Fibroblast of skin of scalp (primary cell): Measurements from ENCODE around the gene ASPA.
"Not testable (repeated sequence)": the region's sequence is repeated elsewhere in the genome, so short reads cannot be mapped to it uniquely, and the experiment has no call there.

Experiments used
- DNase-seq: peaks from one replicate; pipeline ENCODE4 v3.0.0-alpha.2; 2013

ASPA gene

GRCh38 chr17:3510090-3510489 lies 34.3 kb downstream of the ASPA start:
- no peak for DNase-seq

- peak; percentile 22 for DNase-seq
Measured at GRCh38 chr17:3511852-3512504, 36.2 kb downstream of the ASPA start.

GRCh38 chr17:3512505-3513171 lies 36.8 kb downstream of the ASPA start:
- DNase-seq, result peak; percentile 66

- DNase-seq, result no peak
Measured at GRCh38 chr17:3513305-3514035, 37.7 kb downstream of the ASPA start.

GRCh38 chr17:3514167-3514566 lies 38.4 kb downstream of the ASPA start:
- DNase-seq, result not testable (repeated sequence)

- DNase-seq, result no peak
Measured at GRCh38 chr17:3514873-3515272, 39.1 kb downstream of the ASPA start.

- DNase-seq, result not testable (repeated sequence)
Measured at GRCh38 chr17:3519472-3519871, 43.7 kb downstream of the ASPA start.

- DNase-seq, result no peak
Measured at GRCh38 chr17:3524024-3524423, 48.2 kb downstream of the ASPA start.

GRCh38 chr17:3526491-3526890 lies 50.7 kb downstream of the ASPA start:
- DNase-seq, result no peak

GRCh38 chr17:3526971-3527370 lies 51.2 kb downstream of the ASPA start:
- DNase-seq, result no peak

GRCh38 chr17:3527468-3527867 lies 51.7 kb downstream of the ASPA start:
- no peak for DNase-seq

GRCh38 chr17:3527896-3528295 lies 52.1 kb downstream of the ASPA start:
- DNase-seq, result no peak

GRCh38 chr17:3528403-3528851 lies 52.6 kb downstream of the ASPA start:
- no peak for DNase-seq

- DNase-seq, result no peak
Measured at GRCh38 chr17:3528880-3529511, 53.2 kb downstream of the ASPA start.

- peak; percentile 49 for DNase-seq
Measured at GRCh38 chr17:3529817-3530741, 54.3 kb downstream of the ASPA start.

- DNase-seq, result no peak
Measured at GRCh38 chr17:3531266-3532101, 55.7 kb downstream of the ASPA start.

- DNase-seq, result no peak
Measured at GRCh38 chr17:3532106-3532858, 56.5 kb downstream of the ASPA start.

GRCh38 chr17:3532859-3533142 lies 57.0 kb downstream of the ASPA start:
- no peak for DNase-seq

- DNase-seq, result no peak
Measured at GRCh38 chr17:3533752-3534151, 58.0 kb downstream of the ASPA start.

- peak; percentile 33 for DNase-seq
Measured at GRCh38 chr17:3534881-3535252, 59.1 kb downstream of the ASPA start.
